Measurements from ENCODE around the gene RIPPLY2.
"Not testable (repeated sequence)": the region's sequence is repeated elsewhere in the genome, so short reads cannot be mapped to it uniquely, and the experiment has no call there.

Gene RIPPLY2

GRCh38 chr6:83853178-83854000 is at the start of gene RIPPLY2:
TSS of gene RIPPLY2 (plus strand) at chr6:83853360. CDS start at chr6:83853417, 57 bp downstream.
- no peak for DNase-seq

GRCh38 chr6:83803492-83803891 is 49.7 kb upstream of the RIPPLY2 start:
- DNase-seq = not testable (repeated sequence)

- DNase-seq = no peak
These were observed 48.3 kb upstream of the RIPPLY2 start for GRCh38 chr6:83804886-83805285.

GRCh38 chr6:83808005-83808404 is 45.2 kb upstream of the RIPPLY2 start:
- no peak for DNase-seq

- no peak for DNase-seq
These were observed 44.2 kb upstream of the RIPPLY2 start for GRCh38 chr6:83808926-83809325.

GRCh38 chr6:83812595-83812994 is 40.6 kb upstream of the RIPPLY2 start:
- no peak for DNase-seq

GRCh38 chr6:83815631-83816272 is 37.4 kb upstream of the RIPPLY2 start:
- no peak for DNase-seq

- no peak for DNase-seq
These were observed 30.5 kb upstream of the RIPPLY2 start for GRCh38 chr6:83822629-83823169.

GRCh38 chr6:83824388-83824801 is 28.8 kb upstream of the RIPPLY2 start:
- DNase-seq = no peak

- no peak for DNase-seq
These were observed 28.3 kb upstream of the RIPPLY2 start for GRCh38 chr6:83824831-83825230.

GRCh38 chr6:83827050-83827449 is 26.1 kb upstream of the RIPPLY2 start:
- DNase-seq = no peak

- no peak for DNase-seq
These were observed 14.4 kb upstream of the RIPPLY2 start for GRCh38 chr6:83838727-83839126.

GRCh38 chr6:83844170-83844569 is 9.0 kb upstream of the RIPPLY2 start:
- no peak for DNase-seq

- no peak for DNase-seq
These were observed 6.9 kb upstream of the RIPPLY2 start for GRCh38 chr6:83846291-83846690.

GRCh38 chr6:83847179-83847578 is 6.0 kb upstream of the RIPPLY2 start:
- no peak for DNase-seq

- DNase-seq = no peak
These were observed 4.0 kb upstream of the RIPPLY2 start for GRCh38 chr6:83849127-83849526.

GRCh38 chr6:83849610-83850009 is 3.5 kb upstream of the RIPPLY2 start:
- DNase-seq = no peak

- no peak for DNase-seq
These were observed 507 bp upstream of the RIPPLY2 start for GRCh38 chr6:83852528-83853177.

GRCh38 chr6:83854001-83854501 is 891 bp downstream of the RIPPLY2 start:
- no peak for DNase-seq

GRCh38 chr6:83854766-83855165 is 1.6 kb downstream of the RIPPLY2 start:
- DNase-seq = no peak

- DNase-seq = peak; percentile 94
These were observed 6.5 kb downstream of the RIPPLY2 start, which contains the start of gene CYB5R4 for GRCh38 chr6:83859410-83860358. TSS of gene CYB5R4 (plus strand) at chr6:83859689. CDS start at chr6:83859783, 94 bp downstream.

- peak; percentile 1 for DNase-seq
These were observed 7.2 kb downstream of the RIPPLY2 start for GRCh38 chr6:83860359-83860755.

All from CD4-positive, alpha-beta T cell treated with Interleukin-10 for 1 hour (primary cell).